Kidney glomerular epithelial cell (primary cell): Measurements from ENCODE around the gene EEFSEC.

Experiments used
- DNase-seq: peaks from one replicate; lab custom pipeline; 2025; lab: John Stamatoyannopoulos, UW

EEFSEC gene

GRCh38 chr3:128317698-128318231 is 164.5 kb downstream of the EEFSEC start:
- no peak for DNase-seq

- DNase-seq: no peak
These were observed 165.1 kb downstream of the EEFSEC start for GRCh38 chr3:128318275-128318941.

GRCh38 chr3:128319107-128319506 is 165.8 kb downstream of the EEFSEC start:
- DNase-seq: no peak

DNA sequence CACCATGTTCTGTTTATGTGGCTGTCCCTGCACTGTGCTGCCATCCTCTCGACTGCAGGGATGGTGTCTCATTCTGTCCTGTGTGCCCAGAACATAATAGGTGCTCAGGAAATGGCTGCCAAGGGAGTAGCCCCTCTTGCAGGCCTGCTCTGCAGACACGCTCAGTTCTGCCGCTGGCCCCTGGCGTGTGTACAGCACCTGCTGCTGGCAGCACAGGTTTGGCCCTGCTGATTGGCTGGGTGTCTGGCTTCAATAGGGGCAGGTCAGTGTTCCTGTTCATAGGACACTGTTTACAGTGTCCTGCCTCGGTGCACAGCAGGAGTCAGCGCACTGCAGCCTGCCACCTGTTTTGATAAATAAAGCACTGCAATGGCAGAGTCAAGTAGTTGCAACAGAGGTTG is 166.5 kb downstream of the EEFSEC start:
- DNase-seq: no peak

DNA sequence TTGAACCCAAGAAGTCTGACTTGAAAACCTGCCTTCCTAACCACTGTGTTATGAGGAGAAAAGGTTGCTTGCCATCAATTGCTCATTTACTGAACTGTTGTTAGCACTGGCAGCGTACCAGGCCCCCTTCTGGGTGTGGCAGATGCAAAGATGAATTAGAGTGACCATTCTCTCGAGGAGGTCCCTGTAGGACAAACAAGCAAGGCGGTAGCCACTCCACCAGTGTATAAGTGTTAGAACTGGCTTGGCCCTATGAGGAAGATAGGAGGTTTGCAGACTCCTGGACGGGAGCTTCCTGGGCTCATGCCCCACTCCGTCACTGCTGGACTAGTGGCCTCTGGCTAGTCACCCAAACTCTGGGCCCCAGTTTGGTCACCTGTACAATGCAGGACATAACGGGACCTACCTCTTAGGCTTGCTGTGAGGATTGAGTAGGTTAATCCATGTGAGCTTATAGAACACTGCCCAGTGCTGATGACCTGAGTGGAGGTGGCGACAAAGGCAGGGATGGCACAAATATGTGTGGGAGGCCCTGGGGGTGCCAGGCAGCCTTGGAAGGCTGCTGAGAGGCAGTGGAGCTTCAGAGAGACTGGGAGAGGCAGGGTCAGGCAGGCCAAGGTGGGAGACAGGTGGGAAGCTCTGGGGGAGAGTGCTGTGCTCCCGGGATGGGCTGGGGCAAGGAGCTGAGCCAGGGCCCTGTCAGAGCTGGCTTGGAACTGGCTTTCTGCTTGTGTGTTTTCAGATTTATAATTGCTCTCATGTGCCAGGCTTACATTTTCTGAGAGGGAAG is 167.5 kb downstream of the EEFSEC start:
- no peak for DNase-seq

DNA sequence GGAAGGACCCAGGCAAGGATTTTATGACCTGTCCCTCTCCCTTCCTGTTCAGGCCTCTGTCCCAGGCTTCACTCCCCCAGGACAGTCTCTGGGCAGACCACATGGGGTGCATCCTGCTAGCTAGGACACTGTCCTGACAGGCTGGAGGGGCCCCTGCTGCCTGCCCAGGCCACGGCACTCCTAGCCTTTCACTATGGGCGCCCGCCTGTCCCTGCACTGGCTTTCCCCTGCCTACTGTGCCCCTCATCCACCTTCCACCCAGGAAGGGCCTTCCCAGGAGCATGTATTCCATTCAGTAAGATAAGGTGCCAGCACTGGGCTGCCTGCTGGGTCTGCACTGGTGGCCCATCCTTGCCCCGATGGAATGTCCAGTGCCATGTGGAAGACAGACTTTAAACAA is 168.1 kb downstream of the EEFSEC start:
- no peak for DNase-seq

DNA sequence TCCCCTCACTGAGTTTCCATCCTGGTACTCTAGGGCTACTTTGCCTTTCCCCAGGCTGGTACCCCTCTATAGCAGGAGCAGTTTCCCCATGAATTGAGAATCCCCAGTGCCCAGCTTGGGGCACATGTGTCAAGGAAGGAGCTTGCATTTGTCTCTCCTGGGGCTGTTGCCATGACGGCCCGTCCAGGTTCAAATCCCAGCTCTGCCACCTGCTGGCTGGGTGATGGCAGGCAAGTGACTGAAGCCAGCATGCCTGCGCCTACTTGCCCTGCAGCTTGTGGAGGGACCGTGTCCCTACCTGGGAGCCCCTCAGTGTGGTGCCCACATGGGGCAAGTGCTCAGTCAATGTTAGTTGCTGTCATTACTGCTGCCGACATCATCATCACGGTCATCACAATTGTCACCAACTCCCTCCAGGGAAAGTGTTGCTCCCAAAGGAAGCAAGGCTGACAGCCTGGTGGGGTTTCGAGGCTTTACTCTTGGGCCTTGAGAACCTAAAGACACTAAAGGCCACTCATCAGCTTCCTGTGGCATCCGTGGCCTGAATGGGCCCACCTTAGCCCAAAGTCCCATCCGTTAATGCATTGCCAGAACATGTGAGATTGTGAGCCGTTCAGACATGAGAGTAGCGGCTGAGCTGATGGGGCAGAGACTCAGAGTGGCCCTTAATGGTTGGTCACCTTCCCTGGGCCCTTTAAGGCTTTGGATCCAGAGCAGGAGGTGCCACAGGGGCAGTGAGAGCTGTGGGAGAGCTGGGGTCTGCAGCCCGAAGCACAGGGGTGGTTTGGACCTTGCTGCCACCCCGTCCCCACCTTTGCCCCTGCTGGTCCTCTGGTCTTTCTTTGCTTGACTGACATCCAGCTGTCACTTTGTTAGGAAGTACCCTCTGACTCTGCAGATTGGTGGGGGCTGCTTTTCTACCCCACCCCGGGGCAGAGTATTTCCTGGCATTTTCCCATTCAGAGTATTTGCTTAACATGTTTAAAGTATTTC is 169.0 kb downstream of the EEFSEC start:
- DNase-seq: peak; percentile 4

DNA sequence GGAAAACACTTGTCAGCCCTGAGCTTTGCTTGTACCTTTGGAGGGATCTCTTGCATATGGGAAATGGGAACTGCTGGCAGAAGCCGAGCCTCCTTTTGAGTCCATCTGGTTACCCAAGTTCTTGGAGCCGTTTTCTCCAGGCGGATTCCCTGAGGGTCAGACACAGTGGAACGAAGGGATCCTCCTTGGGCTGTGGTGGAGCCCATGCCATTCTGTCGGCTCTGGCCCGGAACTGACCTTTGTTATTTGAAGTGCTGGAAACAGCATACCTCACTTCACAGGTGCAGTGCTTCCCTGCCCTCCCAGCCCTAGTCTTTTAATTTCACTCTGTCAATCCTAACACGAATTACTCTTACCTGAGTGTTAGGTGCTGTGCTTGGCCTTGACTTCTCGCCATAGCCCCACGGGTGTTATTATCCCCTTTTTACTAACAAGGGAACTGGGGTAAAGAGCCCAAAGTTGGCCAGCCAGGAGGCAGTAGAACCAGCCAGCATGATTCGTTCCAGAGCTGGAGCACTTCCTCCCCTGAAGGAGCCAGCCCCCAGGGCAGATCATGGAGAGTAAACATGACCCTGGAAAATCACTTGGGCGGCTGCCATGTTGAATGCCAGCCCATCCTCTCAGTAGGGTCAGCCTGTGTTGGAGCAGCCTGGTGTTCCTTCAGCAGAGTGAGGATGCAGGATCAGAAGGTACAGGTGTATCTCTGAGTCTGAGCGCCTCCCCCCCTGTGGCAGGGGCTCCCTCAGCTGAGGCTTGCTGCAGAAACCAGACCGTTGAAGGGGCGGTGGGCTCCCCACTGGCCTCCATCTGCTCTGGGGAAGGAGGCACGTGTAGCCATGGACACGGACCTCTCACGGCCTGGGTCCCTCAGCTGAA is 170.2 kb downstream of the EEFSEC start:
- DNase-seq: no peak

DNA sequence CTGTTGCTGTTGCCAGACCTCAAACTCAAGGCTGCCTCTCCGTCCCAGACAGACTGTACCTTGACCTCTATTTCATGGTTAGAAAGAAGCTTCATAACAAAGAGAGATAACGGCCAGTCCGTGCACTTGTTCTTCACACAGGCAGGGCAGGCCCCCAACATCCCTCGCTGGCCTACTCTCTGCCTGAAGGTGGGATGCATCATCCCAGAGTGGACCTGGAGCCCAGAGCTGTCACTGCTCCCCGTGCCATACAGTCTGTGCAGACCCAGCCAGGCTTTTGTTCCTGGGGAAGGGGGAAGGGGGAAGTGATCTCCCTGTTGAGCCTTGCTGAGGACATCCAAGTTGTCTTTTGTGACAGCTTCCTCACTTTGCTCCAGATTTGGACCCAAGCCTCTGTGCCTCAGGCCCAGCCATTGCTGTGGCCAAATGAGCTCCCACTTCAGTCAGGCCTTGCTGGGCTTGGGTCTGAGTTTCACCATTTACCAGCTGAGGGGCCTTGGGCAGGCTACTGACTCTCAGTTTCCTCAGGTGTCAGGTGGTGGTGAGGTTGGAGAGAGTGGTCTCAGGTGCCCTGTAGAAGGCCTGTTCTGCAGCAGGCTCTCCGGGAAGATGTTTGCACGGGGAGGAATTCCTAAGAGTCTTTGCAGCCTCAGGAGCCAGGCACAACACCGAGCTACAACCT is 171.8 kb downstream of the EEFSEC start:
- DNase-seq: no peak

- no peak for DNase-seq
These were observed 173.0 kb downstream of the EEFSEC start for GRCh38 chr3:128326051-128326823.

DNA sequence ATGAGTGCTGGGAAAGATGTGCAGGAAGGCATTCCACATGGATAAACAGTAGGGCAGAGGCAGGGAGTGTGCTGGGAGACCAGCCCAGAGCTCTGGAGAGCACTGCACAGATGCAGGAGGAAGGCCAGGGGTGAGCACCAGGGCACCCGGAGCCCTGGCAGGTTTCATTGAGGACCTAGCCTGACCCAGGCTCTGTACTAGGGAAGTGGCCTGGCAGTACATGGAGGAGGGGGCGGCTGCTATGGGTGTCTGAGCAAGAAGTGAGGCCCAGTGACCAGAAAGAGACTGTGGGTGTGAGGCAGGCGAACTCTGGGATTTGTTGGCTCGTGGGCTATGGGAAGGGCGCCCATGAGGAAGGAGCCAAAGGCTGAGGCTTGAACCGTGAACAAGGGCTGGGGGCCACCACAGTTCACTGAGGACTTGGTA is 174.3 kb downstream of the EEFSEC start:
- no peak for DNase-seq

GRCh38 chr3:128328546-128329458 is 175.5 kb downstream of the EEFSEC start:
- DNase-seq: no peak

- DNase-seq: no peak
These were observed 176.4 kb downstream of the EEFSEC start for GRCh38 chr3:128329491-128330213.

DNA sequence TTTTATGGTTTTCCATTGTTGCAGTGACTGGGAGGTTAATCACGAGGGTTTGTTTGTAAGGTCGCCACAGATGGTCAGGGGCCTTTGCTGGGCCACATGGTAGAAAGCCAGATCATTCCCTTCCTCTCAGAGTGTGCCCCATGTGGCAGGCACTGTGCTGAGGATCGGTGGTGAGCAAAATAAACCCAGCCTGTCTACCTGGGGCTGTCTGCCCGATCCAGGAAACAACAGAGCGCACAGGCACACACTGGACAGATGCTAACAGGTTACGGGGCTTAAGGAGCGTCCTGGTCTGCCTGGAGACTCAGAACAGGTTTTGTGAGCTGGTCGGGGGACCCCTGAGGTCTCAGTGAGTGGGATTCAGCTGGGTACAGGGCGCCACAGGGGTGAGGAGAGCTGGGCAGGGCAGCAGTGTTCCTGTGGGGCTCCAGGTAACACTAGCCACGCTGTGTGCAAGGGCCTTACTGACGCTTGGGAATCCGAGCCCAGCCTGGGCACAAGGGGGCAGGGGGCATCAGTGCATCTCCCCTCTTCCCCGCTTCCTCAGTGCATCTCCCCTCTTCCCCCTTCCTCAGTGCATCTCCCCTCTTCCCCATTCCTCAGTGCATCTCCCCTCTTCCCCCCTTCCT is 177.0 kb downstream of the EEFSEC start:
- no peak for DNase-seq

DNA sequence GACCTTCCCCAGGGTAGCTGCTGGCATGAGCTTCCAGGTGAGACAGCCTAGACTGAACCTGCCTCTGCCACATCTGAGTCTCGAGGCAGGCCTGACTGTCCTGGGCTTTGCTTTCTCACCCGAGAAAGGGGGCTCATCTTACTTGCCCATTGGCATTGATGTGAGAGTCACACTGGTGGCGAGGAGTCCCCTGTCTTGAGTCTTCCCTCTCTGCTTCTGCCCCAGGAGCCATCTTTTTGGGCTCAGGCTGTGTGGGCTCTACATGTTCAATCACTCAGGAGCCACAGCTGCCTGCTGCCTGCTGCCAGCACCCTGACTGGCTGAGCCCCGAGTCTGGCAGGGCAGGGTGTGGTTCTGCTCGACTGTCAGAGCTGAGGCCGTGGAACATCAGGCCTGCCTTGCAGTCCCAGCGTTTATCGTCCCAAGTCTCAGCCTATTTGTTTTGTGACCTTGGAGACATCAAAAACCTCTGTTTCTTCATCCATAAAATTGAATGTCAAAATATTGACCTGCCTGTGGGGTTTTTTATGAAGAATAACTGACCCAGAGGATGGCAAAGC is 180.9 kb downstream of the EEFSEC start:
- no peak for DNase-seq

- no peak for DNase-seq
These were observed 181.5 kb downstream of the EEFSEC start for GRCh38 chr3:128334766-128335165.

- DNase-seq: no peak
These were observed 182.5 kb downstream of the EEFSEC start for GRCh38 chr3:128335621-128336296.
